GM23248 (cell line): ENCODE results near the gene PVR.

ENCODE experiments used
- EZH2 ChIP-seq: fragments of 200-600 bp; sonication (generic); IDR thresholded peaks from 2 replicates; pipeline ENCODE4 v1.6.1; 2018; ENCODE audit warnings: antibody characterized with exemption, mild to moderate bottlenecking; ENCODE audit not compliant: insufficient read depth, poor library complexity, severe bottlenecking
- EZH2phosphoT487 ChIP-seq: fragments of 200-600 bp; sonication (generic); IDR thresholded peaks from 2 replicates; pipeline ENCODE4 v1.6.1; 2018; ENCODE audit warnings: antibody characterized with exemption, moderate library complexity, mild to moderate bottlenecking, low read depth; ENCODE audit not compliant: insufficient read depth

DNA sequence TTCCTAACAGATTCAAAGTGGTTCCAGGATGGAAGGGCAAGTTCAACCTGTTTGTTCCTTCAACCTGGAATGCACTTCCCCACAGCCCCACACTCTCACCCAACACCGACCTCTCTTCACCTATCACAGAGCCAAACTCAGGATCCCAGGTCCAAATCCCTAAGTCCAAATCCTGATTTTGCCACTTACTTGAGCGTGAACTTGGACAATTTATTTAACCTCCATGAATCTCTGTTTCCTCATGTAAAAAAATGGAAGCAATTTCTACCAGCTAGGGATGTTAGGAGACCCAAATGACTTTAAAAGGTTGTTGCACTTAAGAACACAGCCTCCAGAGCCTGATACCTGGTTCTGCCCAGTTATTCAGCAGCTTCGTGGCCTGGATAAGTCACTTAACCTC is 35.8 kb upstream of the PVR start:
- TF ChIP-seq EZH2 (no peak), EZH2phosphoT487 (no peak)
